Measurements from ENCODE around the gene CHPT1.
"Not testable (repeated sequence)": the region's sequence is repeated elsewhere in the genome, so short reads cannot be mapped to it uniquely, and the experiment has no call there.

CHPT1 gene

GRCh38 chr12:101697197-101697929, at the start of gene CHPT1:
Gene CHPT1, plus strand, starts transcription at chr12:101697640. Its CDS starts 222 bp downstream, at chr12:101697862.
- peak; percentile 88 for DNase-seq

GRCh38 chr12:101647711-101648110, 49.7 kb upstream of the CHPT1 start:
- no peak for DNase-seq

DNA sequence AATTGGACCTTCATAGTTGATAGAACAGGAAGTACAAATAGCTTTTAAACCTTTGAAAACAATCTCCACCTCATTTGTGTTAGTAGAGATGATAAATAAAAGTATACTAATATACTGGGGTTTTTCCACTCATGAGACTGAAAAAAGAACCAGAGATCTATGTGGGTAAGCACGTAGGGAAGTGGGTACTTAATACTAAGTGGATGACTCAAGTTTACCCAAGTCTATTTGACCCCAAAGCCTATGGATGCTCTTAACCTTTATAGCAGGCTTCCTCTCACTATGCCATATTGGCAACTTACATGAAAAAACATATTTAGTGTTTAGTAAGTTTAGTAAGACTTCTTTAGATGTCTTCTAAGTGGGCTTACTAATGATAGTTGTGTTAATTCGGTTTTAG, 49.2 kb upstream of the CHPT1 start:
- DNase-seq: no peak

DNA sequence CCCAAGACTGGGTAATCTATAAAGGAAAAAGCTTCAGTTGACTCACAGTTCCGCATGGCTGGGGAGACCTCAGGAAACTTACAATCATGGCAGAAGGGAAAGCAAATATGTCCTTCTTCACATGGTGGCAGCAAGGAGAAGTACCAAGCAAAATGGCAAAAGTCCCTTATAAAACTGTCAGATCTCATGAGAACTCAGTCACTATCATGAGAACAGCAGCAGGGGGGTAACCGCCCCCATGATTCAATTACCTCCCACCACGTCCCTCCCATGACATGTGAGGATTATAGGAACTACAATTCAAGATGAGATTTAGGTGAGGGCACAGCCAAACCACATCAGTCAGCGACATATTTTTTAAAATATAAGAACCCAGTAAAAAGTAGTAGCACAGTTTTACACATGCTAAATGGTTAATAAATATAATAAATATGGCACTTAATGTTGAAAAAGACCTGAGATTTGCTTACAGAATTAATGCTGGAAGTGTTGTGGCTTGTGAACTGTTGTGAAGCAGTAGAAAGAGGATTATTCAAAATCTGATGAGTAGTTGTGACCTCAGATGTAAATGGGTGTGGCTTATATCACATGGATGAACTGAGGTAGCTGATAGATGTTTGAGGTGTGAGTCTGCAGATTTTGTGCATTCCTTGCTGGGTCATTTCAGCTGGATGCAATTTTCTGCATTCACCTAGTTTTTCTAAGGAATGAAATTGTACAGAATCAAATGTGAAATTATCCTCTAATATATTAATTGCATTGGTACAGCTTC, 46.9 kb upstream of the CHPT1 start:
- DNase-seq: no peak

- no peak for DNase-seq
Observed at GRCh38 chr12:101653030-101653429, 44.4 kb upstream of the CHPT1 start.

DNA sequence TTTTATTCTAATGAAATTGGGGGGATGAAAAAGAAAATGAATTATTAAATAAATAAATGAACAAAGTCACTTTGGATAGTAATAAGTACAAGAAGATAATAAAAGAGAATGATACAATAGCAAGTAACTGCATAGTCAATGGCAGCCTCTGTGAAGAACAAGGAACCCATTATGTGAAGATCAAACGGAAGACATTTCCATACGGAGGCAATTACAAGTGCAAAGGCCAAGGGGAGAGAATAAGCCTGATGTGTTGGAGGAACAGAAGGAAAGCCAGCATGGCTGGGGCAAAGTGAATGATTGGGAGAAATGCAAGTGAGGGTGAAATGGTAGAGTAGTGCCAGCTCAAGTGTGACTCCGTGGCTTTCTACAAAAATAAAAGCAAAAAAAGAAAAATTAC, 43.9 kb upstream of the CHPT1 start:
- DNase-seq: no peak

DNA sequence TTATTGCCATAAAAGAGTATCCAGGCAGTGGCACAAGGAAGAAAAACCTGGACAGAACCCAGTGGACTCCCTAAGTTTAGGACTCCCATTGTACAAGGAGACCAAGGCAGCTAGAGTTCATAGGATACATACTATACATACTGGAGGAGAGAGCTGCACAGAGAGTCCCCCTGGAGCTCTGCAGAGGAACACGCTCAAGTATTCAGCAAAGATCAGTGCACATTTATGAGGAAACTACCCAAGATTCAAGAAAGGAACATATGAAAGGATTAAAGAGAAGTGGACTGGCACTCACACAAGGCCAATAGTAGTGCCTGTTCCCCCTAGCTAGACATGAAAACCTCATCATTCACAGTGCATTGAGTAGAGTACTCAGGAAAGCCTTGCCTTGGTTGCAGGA, 43.0 kb upstream of the CHPT1 start:
- no peak for DNase-seq

GRCh38 chr12:101655393-101655792, 42.0 kb upstream of the CHPT1 start:
- DNase-seq: no peak

- not testable (repeated sequence) for DNase-seq
Observed at GRCh38 chr12:101660662-101661061, 36.8 kb upstream of the CHPT1 start.

GRCh38 chr12:101663298-101663697, 34.1 kb upstream of the CHPT1 start:
- no peak for DNase-seq

DNA sequence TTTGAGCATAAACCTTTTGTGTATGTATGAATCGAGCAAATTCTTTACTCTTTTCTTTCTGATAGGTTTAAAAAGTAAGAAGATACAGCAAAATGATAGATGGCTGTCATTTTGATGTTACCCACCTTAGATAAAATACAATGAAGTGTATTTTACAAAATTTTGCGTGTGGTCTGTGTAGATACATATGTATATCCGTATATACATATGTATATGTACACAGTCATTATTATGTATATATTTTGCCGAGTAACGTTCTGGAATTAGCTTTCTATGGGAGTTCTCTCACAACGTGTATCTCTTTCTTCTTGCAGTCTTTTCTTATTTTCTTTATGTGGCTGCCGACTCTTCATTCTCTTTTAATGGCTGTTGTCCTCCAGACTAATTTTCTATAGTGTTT, 32.4 kb upstream of the CHPT1 start:
- DNase-seq: no peak

- DNase-seq: no peak
Observed at GRCh38 chr12:101666052-101666728, 31.2 kb upstream of the CHPT1 start.

DNA sequence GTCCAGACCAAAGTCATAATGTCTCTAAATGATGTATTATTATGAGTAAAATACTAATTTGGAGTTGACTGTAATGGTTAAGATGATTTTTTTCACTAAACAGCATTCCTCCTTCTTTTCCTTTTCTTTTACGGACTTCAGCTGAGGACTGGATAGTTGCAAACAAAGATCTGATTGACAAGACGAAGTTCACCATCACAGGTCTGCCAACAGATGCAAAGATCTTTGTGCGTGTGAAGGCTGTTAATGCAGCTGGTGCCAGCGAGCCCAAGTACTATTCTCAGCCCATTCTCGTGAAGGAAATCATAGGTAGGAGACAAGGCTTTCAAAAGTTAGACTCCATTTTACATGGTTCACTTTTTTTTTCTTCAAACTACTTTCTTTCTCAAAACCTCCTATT, 29.8 kb upstream of the CHPT1 start:
- no peak for DNase-seq

DNA sequence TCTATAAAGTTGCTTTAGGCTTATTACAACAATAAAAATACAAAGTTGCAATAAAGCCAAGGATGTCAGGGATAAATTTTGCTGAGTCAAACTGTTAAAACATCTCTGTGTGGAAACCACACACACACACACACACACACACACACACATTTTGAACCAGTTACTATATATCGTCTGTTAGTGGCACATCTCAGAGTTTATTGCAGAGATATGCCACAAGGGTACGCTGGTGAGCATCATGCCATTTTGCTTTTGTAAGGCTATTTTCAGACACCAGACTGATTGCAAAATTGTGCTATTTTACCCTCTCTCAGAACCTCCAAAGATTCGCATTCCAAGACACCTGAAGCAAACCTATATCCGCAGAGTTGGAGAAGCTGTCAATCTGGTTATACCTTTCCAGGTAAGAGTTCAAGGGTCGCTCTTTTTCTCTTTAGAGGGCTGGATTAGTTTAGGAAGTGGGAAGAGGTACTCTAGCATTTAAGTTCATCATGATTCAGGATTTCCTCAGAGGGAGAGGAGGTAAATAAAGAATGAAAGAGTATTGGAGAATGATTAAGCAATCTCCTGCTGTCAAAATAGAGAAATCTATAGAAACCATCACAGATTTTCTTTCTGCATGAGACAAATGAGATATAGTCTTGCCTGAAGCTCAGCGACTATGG, 27.3 kb upstream of the CHPT1 start:
- no peak for DNase-seq

- no peak for DNase-seq
Observed at GRCh38 chr12:101671157-101671791, 26.2 kb upstream of the CHPT1 start.

DNA sequence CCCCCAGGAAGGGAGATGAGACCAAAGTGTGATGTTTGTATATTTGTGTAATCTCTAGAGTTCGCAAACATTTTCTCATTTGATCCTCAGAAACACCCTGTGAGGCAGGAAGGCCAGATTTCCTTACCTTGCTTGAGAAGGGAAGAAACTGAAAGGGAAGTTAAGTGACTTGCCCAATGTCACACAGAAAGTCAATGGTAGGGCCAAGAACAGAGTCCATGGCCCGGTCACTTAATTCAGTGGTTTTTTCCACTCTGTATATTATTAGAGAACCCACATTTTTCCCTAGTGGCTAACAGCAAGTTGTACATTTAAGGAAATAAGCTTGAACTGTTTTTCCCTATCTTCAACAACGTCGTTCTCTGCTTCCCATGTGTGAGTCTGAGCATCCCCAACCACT, 25.6 kb upstream of the CHPT1 start:
- DNase-seq: no peak

GRCh38 chr12:101675555-101675954, 21.9 kb upstream of the CHPT1 start:
- DNase-seq: no peak

DNA sequence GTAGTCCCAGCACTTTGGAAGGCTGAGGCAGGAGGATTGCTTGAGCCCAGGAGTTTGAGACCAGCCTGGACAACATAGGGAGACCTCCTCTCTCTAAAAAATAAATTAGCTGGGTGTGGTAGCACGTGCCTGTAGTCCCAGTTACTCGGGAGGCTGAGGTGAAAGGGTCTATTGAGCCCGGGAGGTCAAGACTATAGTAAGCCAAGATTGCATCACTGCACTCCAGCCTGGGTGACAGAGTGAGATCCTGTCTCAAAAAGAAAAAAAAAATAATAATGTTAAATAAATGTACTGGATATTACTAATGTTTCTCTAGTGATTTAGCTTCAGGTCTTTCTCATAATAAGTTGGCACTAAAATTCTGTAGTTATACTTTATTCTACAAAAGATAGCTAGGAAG, 20.9 kb upstream of the CHPT1 start:
- DNase-seq: not testable (repeated sequence)

DNA sequence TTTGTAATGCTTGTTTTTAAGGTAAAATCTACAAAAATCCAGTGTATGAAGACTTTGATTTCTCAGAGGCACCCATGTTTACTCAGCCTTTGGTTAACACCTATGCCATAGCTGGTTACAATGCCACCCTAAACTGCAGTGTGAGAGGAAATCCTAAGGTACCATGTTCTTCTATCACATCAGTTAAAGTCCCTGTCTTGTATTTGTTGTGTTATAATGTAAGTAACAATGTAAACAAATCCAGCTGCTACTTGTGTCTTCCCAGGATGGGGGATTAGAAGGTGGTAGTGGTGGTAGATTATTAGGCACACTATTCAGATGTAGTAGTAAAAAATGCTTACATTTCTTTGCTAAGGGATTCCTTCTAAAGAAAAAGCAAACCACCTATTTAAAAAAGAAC, 19.4 kb upstream of the CHPT1 start:
- no peak for DNase-seq

- DNase-seq: no peak
Observed at GRCh38 chr12:101680240-101680639, 17.2 kb upstream of the CHPT1 start.

DNA sequence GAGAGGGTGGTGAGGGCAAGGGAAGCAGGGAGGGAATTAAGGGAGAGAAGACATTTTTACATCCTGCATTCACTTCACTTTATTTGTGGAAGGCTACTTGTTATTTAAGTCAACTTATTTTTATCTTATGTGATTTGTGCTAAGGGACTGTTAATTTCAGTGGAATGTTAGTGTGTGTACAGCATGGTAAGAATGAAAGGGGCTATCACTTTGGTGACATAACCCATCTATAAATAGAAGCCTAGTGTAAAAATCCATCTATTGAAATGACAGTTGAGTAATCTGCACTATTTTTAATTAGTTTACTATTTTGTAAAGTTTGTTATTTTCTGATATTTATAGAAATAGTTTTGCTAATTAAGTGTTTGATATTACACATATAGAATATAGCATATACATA, 16.8 kb upstream of the CHPT1 start:
- DNase-seq: no peak

DNA sequence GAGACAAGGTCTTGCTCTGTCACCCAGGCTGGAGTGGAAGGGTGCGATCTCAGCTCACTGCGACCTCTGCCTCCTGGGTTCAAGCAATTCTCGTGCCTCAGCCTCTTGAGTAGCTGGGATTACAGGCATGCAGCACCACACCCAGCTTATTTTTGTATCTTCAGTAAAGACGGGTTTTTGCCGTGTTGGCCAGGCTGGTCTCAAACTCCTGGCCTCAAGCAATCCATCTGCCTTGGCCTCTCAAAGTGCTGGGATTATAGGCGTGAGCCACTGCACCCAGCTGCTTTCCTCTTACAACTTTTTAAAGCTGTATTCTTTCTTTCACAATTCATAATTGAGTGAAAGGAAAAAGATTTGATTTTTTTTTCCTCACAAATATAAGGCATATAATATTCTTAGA, 15.8 kb upstream of the CHPT1 start:
- not testable (repeated sequence) for DNase-seq

GRCh38 chr12:101685092-101685491, 12.3 kb upstream of the CHPT1 start:
- no peak for DNase-seq
